ENCODE measurements around the gene SLIT3.

SLIT3 gene

DNA sequence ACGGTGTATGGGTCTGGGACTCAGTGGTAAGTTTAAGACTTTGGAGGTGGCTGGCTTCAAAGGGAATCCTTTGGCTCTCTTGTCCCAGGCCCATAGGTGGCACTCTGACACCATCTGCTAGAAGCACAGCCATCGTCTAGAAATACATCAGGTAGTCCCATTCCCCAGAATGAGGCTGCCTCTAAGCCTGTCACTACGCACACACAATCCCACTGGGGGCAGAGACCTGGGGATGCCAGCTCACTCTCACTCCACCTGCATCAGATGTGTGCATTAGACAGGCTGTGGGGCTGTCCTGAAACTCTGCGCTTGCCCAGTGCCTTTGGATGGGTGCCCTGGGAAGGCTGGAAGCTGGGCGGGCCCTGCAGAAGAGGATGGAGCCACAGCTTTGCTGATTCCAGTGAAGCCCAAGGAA lies 594.3 kb downstream of the SLIT3 start:
- H3K4me3 ChIP-seq (ENCODE audit: low read depth, low read length): no peak overlapping the region
- TF ChIP-seq, protein P1, sequence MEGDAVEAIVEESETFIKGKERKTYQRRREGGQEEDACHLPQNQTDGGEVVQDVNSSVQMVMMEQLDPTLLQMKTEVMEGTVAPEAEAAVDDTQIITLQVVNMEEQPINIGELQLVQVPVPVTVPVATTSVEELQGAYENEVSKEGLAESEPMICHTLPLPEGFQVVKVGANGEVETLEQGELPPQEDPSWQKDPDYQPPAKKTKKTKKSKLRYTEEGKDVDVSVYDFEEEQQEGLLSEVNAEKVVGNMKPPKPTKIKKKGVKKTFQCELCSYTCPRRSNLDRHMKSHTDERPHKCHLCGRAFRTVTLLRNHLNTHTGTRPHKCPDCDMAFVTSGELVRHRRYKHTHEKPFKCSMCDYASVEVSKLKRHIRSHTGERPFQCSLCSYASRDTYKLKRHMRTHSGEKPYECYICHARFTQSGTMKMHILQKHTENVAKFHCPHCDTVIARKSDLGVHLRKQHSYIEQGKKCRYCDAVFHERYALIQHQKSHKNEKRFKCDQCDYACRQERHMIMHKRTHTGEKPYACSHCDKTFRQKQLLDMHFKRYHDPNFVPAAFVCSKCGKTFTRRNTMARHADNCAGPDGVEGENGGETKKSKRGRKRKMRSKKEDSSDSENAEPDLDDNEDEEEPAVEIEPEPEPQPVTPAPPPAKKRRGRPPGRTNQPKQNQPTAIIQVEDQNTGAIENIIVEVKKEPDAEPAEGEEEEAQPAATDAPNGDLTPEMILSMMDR (IDR thresholded peaks at IDR 0.05; ENCODE audit: low read depth, low read length): peak; percentile 61
- TF ChIP-seq, protein P2, sequence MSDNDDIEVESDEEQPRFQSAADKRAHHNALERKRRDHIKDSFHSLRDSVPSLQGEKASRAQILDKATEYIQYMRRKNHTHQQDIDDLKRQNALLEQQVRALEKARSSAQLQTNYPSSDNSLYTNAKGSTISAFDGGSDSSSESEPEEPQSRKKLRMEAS (IDR thresholded peaks at IDR 0.05; ENCODE audit: low read depth, low read length): no peak
- peak; percentile 47 for DNase-seq (ENCODE audit: low read depth)

DNA sequence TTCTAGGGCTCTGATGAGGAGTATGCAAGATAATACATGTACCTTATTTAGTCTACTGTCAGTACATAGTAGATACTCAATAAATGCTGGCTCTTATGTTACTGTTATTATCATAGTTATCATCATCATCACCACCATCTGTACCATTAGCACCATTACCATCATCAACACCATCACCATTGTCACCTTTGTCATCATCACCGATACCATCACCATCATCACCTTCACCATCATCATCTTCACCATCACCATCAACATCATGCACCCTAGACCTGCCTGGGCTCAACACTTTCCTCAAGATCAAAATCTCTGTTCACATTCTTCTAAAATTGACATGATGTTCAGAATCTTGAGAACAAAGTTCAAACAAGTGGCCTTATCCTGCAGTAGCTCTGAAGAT lies 595.6 kb downstream of the SLIT3 start:
- DNase-seq (ENCODE audit: low read depth): no peak
- TF ChIP-seq MYC (IDR thresholded peaks at IDR 0.05; ENCODE audit: low read depth, low read length): no peak
- TF ChIP-seq POLR2A (IDR thresholded peaks at IDR 0.05; ENCODE audit: extremely low read depth, insufficient read length): no peak
- TF ChIP-seq, protein P1 (IDR thresholded peaks at IDR 0.05; ENCODE audit: low read depth, low read length): no peak
- TF ChIP-seq, protein P2 (IDR thresholded peaks at IDR 0.05; ENCODE audit: low read depth, low read length): no peak
- H3K4me3 ChIP-seq (ENCODE audit: low read depth, low read length): no peak overlapping the region

DNA sequence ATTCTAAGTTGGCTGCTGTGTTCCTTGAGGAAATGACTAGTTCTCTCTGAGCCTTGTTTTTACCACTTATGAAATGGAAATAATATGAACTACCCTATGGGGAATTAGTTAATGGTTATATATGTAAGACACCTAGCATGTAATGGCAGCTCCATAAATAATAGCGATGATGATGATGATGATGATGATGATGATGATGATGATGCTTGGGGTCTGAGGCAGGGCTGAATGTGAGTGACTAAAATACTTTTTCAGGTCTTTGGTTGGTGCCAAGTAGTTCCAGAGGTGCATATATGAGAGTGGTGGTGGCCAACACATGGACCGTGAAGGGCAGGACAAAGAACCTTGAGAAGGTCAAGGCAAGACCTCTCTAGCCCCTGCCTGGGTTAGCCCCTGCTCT lies 598.4 kb downstream of the SLIT3 start:
- TF ChIP-seq, protein P1 (IDR thresholded peaks at IDR 0.05; ENCODE audit: low read depth, low read length): no peak
- no peak for TF ChIP-seq MYC (IDR thresholded peaks at IDR 0.05; ENCODE audit: low read depth, low read length)
- TF ChIP-seq POLR2A (IDR thresholded peaks at IDR 0.05; ENCODE audit: extremely low read depth, insufficient read length): no peak
- TF ChIP-seq, protein P2 (IDR thresholded peaks at IDR 0.05; ENCODE audit: low read depth, low read length): no peak
- DNase-seq (ENCODE audit: low read depth): no peak
- no peak overlapping the region for H3K4me3 ChIP-seq (ENCODE audit: low read depth, low read length)

DNA sequence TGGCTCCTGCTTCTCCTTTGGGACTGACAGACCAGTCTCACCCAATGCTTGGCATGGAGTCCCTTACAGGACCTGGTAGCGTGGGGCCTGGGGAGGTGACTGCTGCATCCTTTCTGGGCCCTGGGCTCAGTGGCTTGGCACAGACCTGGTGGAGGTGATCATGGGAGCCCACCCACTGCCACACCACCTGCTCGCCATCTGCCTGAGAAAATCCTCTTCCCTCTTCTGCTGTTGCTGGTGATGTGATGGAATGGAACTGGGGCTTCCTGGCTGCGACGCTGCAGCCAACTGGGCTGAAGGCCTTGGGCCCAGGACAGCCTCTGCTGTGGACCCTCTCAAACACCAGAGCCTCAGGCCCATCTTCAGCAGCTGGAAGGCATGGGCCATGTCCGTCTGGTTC lies 599.3 kb downstream of the SLIT3 start:
- no peak overlapping the region for H3K4me3 ChIP-seq (ENCODE audit: low read depth, low read length)
- DNase-seq (ENCODE audit: low read depth): no peak
- TF ChIP-seq, protein P1 (IDR thresholded peaks at IDR 0.05; ENCODE audit: low read depth, low read length): no peak
- TF ChIP-seq, protein P2 (IDR thresholded peaks at IDR 0.05; ENCODE audit: low read depth, low read length): no peak
- TF ChIP-seq MYC (IDR thresholded peaks at IDR 0.05; ENCODE audit: low read depth, low read length): no peak
- no peak for TF ChIP-seq POLR2A (IDR thresholded peaks at IDR 0.05; ENCODE audit: extremely low read depth, insufficient read length)

DNA sequence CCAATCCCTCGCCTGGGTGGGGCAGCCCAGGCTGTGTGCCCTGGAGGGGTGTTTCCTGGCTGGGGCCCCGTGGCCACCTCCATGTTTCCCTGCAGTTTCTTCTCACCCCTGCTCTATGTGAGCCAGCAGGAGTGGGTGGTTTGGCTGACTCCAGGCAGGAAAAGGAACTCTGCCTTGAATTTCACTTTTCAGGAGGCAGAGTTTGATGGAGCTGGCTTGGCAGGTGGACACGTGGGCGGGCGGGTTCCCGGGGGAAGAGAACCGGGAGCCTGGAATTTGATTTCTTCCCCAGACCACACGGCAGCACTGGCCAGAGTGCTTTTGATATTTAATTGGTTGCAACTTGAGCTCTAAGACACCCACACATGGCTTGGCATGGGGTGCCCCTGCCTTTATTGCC lies 601.9 kb downstream of the SLIT3 start:
- no peak overlapping the region for H3K4me3 ChIP-seq (ENCODE audit: low read depth, low read length)
- DNase-seq (ENCODE audit: low read depth): no peak
- TF ChIP-seq, protein P2 (IDR thresholded peaks at IDR 0.05; ENCODE audit: low read depth, low read length): no peak
- TF ChIP-seq, protein P1 (IDR thresholded peaks at IDR 0.05; ENCODE audit: low read depth, low read length): no peak
- TF ChIP-seq MYC (IDR thresholded peaks at IDR 0.05; ENCODE audit: low read depth, low read length) (no peak), POLR2A (IDR thresholded peaks at IDR 0.05; ENCODE audit: extremely low read depth, insufficient read length) (no peak)

Data from NB4 (cell line).